K562 (cell line): ENCODE measurements around the gene RABL3. TPM values are rescaled to one million over a fixed set of nuclear protein-coding genes. Genes with fewer than 3 reads are reported as not detected.

Experiments used
- ATAC-seq: fragments of 200-7000 bp; cut with Tn5 transposase; 3 replicates; pipeline ENCODE4 v1.9.1; 2020; ENCODE audit warnings: moderate library complexity
- BruUV-seq: library from RNA; stranded (reverse); fragments of 400-500 nt; replicated peaks from 2 replicates; lab custom pipeline; 2021; lab: Mats Ljungman, UMichigan
- CTCF ChIA-PET: fragments of 300-600 bp; formaldehyde crosslinking; extraction: SDS; loops from one replicate; lab custom pipeline; 2021; ENCODE audit warnings: low intra/inter-chr PET ratio; lab: Yijun Ruan, JAX
- POLR2A ChIA-PET: fragments of 300-600, 350-650 bp; sonication (Branson Sonifier 250); formaldehyde crosslinking; extraction: SDS; loops from one replicate; lab custom pipeline; 2021; ENCODE audit warnings: antibody characterized with exemption, inconsistent platforms; lab: Yijun Ruan, JAX
- DNase-seq, 4 experiments: peaks; one replicate each; pipeline versions ENCODE4 v3.0.0 to v3.0.0-alpha.2; 2011 to 2018; ENCODE audit warnings: low spot score in 3 of 4, mixed read lengths in 3 of 4; ENCODE audit errors: extremely low read depth in 1 of 4
- FAIRE-seq: peaks from 2 replicates; lab custom pipeline; 2011; peaks lifted over from hg19 to GRCh38; lab: Jason Lieb, UNC
- H2AFZ ChIP-seq: 2 replicates; pipeline ENCODE4 v1.6.0; 2011; ENCODE audit warnings: low read depth, low read length, control low read depth, inconsistent platforms
- H3K27ac ChIP-seq: fragments of 200-600 bp; 3 replicates; pipeline ENCODE4 v1.8.0; 2011; ENCODE audit warnings: low read depth, mild to moderate bottlenecking, control low read depth, inconsistent platforms, low read length, moderate library complexity, mixed read lengths; ENCODE audit errors: extremely low read depth
- H3K27me3 ChIP-seq, 2 experiments: fragments of 300-600 bp in 1 of 2; 2 replicates in 1 of 2; 3 replicates in 1 of 2; pipeline versions ENCODE4 v1.6.0 to v1.8.0; 2011; ENCODE audit warnings: inconsistent platforms in 2 of 2, low read length in 2 of 2, mild to moderate bottlenecking in 1 of 2, mixed read lengths in 1 of 2, moderate library complexity in 1 of 2; ENCODE audit not compliant: control insufficient read depth in 2 of 2, insufficient read depth in 2 of 2
- H3K36me3 ChIP-seq: fragments of 300-600 bp; 3 replicates; pipeline ENCODE4 v1.8.0; 2011; ENCODE audit warnings: mild to moderate bottlenecking, low read length, inconsistent platforms; ENCODE audit not compliant: control insufficient read depth, insufficient read depth
- H3K4me1 ChIP-seq, 2 experiments: fragments of 200-600 bp in 1 of 2; replicated peaks in 1 of 2; 2 replicates in 1 of 2; 3 replicates in 1 of 2; pipeline versions ENCODE4 v1.5.1 to v1.8.0; 2011; ENCODE audit warnings: inconsistent platforms in 2 of 2, low read length in 2 of 2, mild to moderate bottlenecking in 1 of 2, mixed read lengths in 1 of 2, moderate library complexity in 1 of 2; ENCODE audit not compliant: control insufficient read depth in 2 of 2, insufficient read depth in 2 of 2
- H3K4me2 ChIP-seq: 2 replicates; pipeline ENCODE4 v1.6.1; 2011; ENCODE audit warnings: low read length, control low read depth, inconsistent platforms, mixed read lengths; ENCODE audit not compliant: insufficient read depth
- H3K4me3 ChIP-seq: fragments of 200-600 bp; sonication (generic), shearing (Covaris generic); 2 replicates; pipeline ENCODE4 v1.5.1; 2016; ENCODE audit warnings: control low read depth, inconsistent platforms
- H3K79me2 ChIP-seq: fragments of 200-600 bp; 3 replicates; pipeline ENCODE4 v1.8.0; 2011; ENCODE audit warnings: low read length, inconsistent platforms; ENCODE audit not compliant: control insufficient read depth, insufficient read depth
- H3K9ac ChIP-seq, 2 experiments: 2 replicates each; pipeline versions ENCODE4 v1.6.0 to v1.6.1; 2011; ENCODE audit warnings: low read depth in 2 of 2, low read length in 2 of 2, control low read depth in 1 of 2, inconsistent platforms in 1 of 2, mild to moderate bottlenecking in 1 of 2, mixed read lengths in 1 of 2; ENCODE audit not compliant: insufficient read depth in 1 of 2
- H3K9me1 ChIP-seq: one replicate; pipeline ENCODE4 v1.6.0; 2011; ENCODE audit warnings: inconsistent platforms, mild to moderate bottlenecking, low read length, moderate library complexity; ENCODE audit not compliant: control insufficient read depth, insufficient read depth
- H3K9me3 ChIP-seq: replicated peaks from 2 replicates; pipeline ENCODE4 v1.5.1; 2011; ENCODE audit warnings: low read depth, low read length, inconsistent platforms; ENCODE audit not compliant: control insufficient read depth, insufficient read depth
- H4K20me1 ChIP-seq: replicated peaks from 2 replicates; pipeline ENCODE4 v1.6.1; 2011; ENCODE audit warnings: low read length, inconsistent platforms, mixed read lengths; ENCODE audit not compliant: control insufficient read depth, insufficient read depth
- CBFA2T3 ChIP-seq: fragments of 450-650 bp; IDR thresholded peaks from 2 replicates; pipeline ENCODE4 v1.6.1; 2017
- GATA2 ChIP-seq: sonication (generic); formaldehyde crosslinking; IDR thresholded peaks from 2 replicates; pipeline ENCODE4 v1.4.0; 2020; ENCODE audit warnings: mild to moderate bottlenecking, missing genetic modification reagents
- HMG20A ChIP-seq: fragments of 450-650 bp; formaldehyde crosslinking; conservative IDR thresholded peaks from 2 replicates; pipeline ENCODE4 v1.4.0; 2020; ENCODE audit warnings: mild to moderate bottlenecking, mixed read lengths
- MLX ChIP-seq, 2 experiments: fragments of 450-650 bp in 1 of 2; sonication (generic) in 1 of 2; formaldehyde crosslinking; conservative IDR thresholded peaks; 2 replicates each; pipeline versions ENCODE4 v1.4.0 to v1.8.1; 2020 to 2022; ENCODE audit warnings: mild to moderate bottlenecking in 1 of 2, missing genetic modification reagents in 1 of 2
- PTBP1 ChIP-seq: fragments of 200-400 bp; formaldehyde crosslinking; IDR thresholded peaks from 2 replicates; pipeline ENCODE4 v1.6.1; 2017; ENCODE audit warnings: low read depth, low read length
- RFX7 ChIP-seq: fragments of 250-450 bp; sonication (Bioruptor Pico); IDR thresholded peaks from 2 replicates; pipeline ENCODE4 v1.5.1; 2021; ENCODE audit warnings: mild to moderate bottlenecking
- SMAD2 ChIP-seq: fragments of 150-350 bp; IDR thresholded peaks from 2 replicates; pipeline ENCODE4 v1.6.1; 2014; ENCODE audit warnings: low read depth, mild to moderate bottlenecking, low read length
- STAT6 ChIP-seq: sonication (generic); formaldehyde crosslinking; IDR thresholded peaks from 2 replicates; pipeline ENCODE4 v1.8.1; 2023; ENCODE audit warnings: mild to moderate bottlenecking, missing genetic modification reagents
- ZBTB11 ChIP-seq, 3 experiments: fragments of 200-800 bp in 1 of 3; fragments of 250-450 bp in 1 of 3; fragments of 450-650 bp in 1 of 3; sonication (Bioruptor Pico) in 1 of 3; sonication (Bioruptor generic) in 1 of 3; formaldehyde crosslinking in 1 of 3; IDR thresholded peaks; 2 replicates each; pipeline versions ENCODE4 v1.6.1 to v1.8.0; 2016 to 2022; ENCODE audit warnings: mild to moderate bottlenecking in 2 of 3, missing genetic modification characterization in 2 of 3, missing compliant biosample characterization in 1 of 3, moderate library complexity in 1 of 3
- ZFPM2 ChIP-seq: fragments of 250-450 bp; sonication (Bioruptor Pico); IDR thresholded peaks from 2 replicates; pipeline ENCODE4 v1.5.1; 2022; ENCODE audit warnings: mild to moderate bottlenecking
- WGBS: fragments of 100-300 bp; shearing (Covaris generic); methylation state at CpG from one replicate; pipeline ENCODE4 v1.1.6; 2016; ENCODE audit warnings: low coverage, mixed read lengths; ENCODE audit not compliant: insufficient coverage; ENCODE audit errors: missing lambda C conversion rate; 5-methylcytosine and 5-hydroxymethylcytosine counted together
- in situ Hi-C: fragments of 300-500 bp; cut with MboI; formaldehyde crosslinking; loops from 4 replicates; pipeline ENCODE4 v1.15.0; 2018; ENCODE audit warnings: inconsistent platforms, mixed read lengths
- intact Hi-C: fragments of 100-400 bp; cut with micrococcal nuclease; formaldehyde crosslinking; loops from 2 replicates; pipeline ENCODE4 v1.14.2; 2022
- polyA plus RNA-seq, 8 experiments: library from polyadenylated mRNA; depleted of rRNA in 4 of 8; stranded (reverse) in 5 of 8; unstranded in 3 of 8; fragments of >200 nt; fragmentation: Nextera tagmentation in 2 of 8; fragmentation: Illumina TruSeq in 1 of 8; extraction: Ambion mirVana in 2 of 8; extraction: Trizol in 1 of 8; gene quantifications; 2 replicates each; pipeline versions ENCODE4 v1.2.1 to v1.2.3, GENCODE V29; 2011 to 2014; ENCODE audit warnings: inconsistent platforms in 1 of 8, missing spikeins in 1 of 8
- total RNA-seq, 7 experiments: library from RNA; depleted of rRNA in 6 of 7; stranded (reverse); fragments of >200 nt in 6 of 7; fragmentation: Illumina TruSeq in 2 of 7; extraction: Trizol in 2 of 7; gene quantifications; 2 replicates each; pipeline versions ENCODE4 v1.2.1 to v1.2.3, GENCODE V29; 2011 to 2021; ENCODE audit warnings: low replicate concordance in 1 of 7

RABL3 gene
- total and polyA plus RNA-seq, 9 of the 15 experiments (the other 6 are each of a cell fraction or from before 2014, with no cell fraction given) = 6.5 to 30.7 (median 12.3) TPM

- TF ChIP-seq ZBTB11 (CRISPR knock-in tag; IDR thresholded peaks at IDR 0.05) = no peak
- TF ChIP-seq MLX (CRISPR knock-in tag; conservative IDR thresholded peaks at IDR 0.05) = no peak
- TF ChIP-seq GATA2 = no peak
These were observed 36.5 kb upstream of the RABL3 start (continued) for GRCh38 chr3:120778776-120779175.

GRCh38 chr3:120775411-120775810, 33.1 kb upstream of the RABL3 start:
- no peaks in the 10 kb centered on the region for H3K27me3 ChIP-seq
- H3K4me1 ChIP-seq = peaks cover 0 to 6% of the 10 kb centered on the region in 2 experiments; a peak in 2 of 5 replicates
- intact Hi-C loops = no loop called here
- WGBS = 54% methylated on average over 3 of the region's 4 CpGs
- no peaks in the 10 kb centered on the region for H4K20me1 ChIP-seq
- H3K36me3 ChIP-seq = peaks cover 56% of the 10 kb centered on the region; the same call in 2 of the 3 replicates
- BruUV-seq = no TSS peak
- H3K79me2 ChIP-seq = no peaks in the 10 kb centered on the region; the same call in 2 of the 3 replicates
- no peak overlapping the region for H3K9ac ChIP-seq
- no peak for ATAC-seq
- no peak overlapping the region for H3K4me3 ChIP-seq
- in situ Hi-C loops = no loop called here
- no peak for FAIRE-seq
- ChIA-PET CTCF (no interaction called here), POLR2A (no interaction called here)
- H3K27ac ChIP-seq = no peak overlapping the region
- H3K9me1 ChIP-seq = no peaks in the 10 kb centered on the region
- H2AFZ ChIP-seq = no peak overlapping the region
- DNase-seq = no peak
- TF ChIP-seq RFX7 (CRISPR knock-in tag) (no peak), PTBP1 (no peak), SMAD2 (no peak), HMG20A (CRISPR knock-in tag) (no peak), ZFPM2 (no peak), STAT6 (CRISPR knock-in tag) (no peak), CBFA2T3 (0 out of 2 replicates have a peak, but pooled peaks have one; percentile 19)
- H3K4me2 ChIP-seq = no peak overlapping the region
- no peaks in the 10 kb centered on the region for H3K9me3 ChIP-seq
